Measurements from ENCODE around the gene HES2. TPM values are rescaled to one million over a fixed set of nuclear protein-coding genes. Genes with fewer than 3 reads are reported as not detected.
"Not testable (repeated sequence)": the region's sequence is repeated elsewhere in the genome, so short reads cannot be mapped to it uniquely, and the experiment has no call there.

HES2 gene
- total RNA-seq, 1 donor from 2014 or later = not detected

GRCh38 chr1:6440198-6441126, 20.7 kb upstream of the HES2 start:
- no peak for DNase-seq (ENCODE audit: missing footprints)
- ATAC-seq = no peak
- intact Hi-C loops (cut with DNase I) = no loop called here

DNA sequence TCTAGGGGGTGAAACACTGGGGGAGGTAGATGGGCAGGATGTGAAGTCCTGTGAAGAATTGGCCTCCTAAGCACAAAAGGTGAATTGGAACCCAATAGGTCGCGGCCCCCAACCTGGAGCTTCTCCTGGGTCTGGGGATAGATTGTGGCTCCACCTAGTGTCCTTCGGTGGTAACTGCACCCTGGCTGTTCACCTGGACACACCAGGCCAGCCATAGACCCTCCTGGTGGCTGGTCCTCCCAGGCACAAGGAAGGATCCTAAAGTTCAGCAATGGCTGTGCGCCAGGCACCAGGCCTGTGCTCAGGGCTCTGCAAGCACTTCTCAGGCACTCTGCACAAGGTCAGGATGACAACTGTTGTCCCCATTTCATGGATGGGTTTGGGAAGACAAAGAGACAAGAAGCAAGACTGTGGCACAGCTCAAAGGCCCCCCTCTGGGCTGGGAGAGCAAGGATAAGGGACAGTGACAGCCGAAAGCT, 18.4 kb upstream of the HES2 start:
- intact Hi-C loops (cut with DNase I) = no loop called here
- peak; percentile 55 for ATAC-seq
- DNase-seq (ENCODE audit: missing footprints) = no peak

DNA sequence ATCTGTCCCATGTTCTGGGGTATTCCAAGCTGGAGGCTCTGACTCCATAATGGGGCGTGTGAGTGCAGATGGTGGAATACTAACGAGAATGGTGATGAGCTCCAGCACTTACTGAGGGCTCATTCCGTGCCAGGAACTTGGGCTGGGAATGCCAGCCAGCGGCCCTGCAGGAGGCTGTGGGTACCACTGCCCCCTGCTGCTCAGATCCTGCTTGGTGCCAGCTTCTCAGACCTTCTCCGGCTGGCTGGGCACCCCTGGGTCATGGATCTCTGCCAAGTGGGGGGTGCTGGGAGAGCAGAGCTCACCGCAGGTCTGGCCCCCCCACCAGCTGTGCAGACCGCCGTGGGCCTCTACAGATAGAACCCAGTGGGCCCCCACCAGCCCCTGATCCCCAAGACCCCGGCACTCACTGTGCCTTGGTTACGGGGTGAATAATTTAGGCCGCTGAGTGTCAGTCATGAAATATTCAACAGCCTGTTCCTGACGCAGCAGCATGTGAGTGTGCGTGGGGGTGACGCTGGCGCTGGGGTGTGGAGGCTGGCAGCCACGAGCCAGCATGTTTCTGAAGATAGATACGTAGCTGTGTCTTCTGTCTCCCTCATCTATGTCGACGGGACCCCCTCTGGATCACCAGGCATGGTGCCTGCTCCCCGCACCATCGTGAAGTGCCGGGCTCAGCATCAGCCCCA, 17.4 kb upstream of the HES2 start:
- peak; percentile 21 for ATAC-seq
- intact Hi-C loops (cut with DNase I) = not testable (repeated sequence)

DNA sequence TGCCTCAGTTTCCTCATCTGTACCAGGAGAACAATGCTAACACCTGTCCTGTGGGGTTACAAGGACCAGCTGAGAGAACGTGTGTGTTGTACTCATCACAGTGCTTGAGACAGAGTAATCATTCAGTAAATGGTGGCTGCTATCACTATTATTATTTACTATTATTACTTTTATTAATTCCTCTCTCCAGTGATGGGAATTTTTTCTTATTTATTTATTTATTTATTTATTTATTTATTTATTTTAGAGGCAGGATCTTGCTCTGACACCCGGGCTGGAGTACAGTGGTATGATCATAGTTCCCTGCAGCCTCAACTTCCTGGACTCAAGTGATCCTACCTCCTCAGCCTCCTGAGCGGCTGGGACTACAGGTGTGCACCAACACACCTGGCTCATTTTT, 16.6 kb upstream of the HES2 start:
- DNase-seq (ENCODE audit: missing footprints); ATAC-seq; intact Hi-C loops (cut with DNase I): not testable (repeated sequence)

More for the DNA sequence above, 17.4 kb upstream of the HES2 start:
- not testable (repeated sequence) for DNase-seq (ENCODE audit: missing footprints)

DNA sequence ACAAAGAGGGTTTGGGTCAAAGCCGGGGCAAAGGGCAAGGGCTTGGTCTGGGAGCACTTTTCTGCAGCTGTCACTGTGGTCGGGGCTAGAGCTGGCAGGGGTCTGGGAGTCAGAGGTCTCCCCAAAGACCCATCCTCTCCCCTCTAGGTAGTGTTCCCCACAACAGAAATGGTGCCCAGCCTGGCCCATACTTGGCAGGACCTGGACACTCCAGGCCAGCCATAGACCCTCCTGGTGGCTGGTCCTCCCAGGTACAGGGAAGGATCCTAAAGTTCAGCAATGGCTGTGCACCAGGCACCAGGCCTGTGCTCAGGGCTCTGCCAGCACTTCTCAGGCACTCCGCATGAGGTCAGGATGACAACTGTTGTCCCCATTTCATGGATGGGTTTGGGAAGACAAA, 15.8 kb upstream of the HES2 start:
- ATAC-seq (no peak), DNase-seq (ENCODE audit: missing footprints) (no peak)
- intact Hi-C loops (cut with DNase I) = no loop called here

DNA sequence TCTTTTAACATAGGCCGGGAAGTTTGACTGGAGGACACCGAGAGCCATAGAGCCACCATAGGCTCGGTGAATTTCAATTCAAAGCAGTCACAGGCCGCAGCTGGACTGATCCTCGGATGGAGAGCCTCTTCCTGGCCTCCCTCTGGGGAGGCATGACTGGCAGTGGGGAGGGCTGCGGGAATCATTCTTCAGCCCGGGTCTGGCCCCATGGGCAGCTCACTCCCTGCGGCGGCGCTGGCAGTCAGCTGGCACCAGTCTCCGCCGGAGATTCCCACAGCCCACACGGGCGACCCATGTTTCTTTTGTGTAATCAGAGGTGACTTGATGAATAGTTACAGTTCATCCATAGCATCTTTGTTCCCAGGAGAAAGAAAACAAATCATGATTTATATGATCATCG, 15.4 kb upstream of the HES2 start:
- DNase-seq (ENCODE audit: missing footprints) (no peak), ATAC-seq (no peak)
- intact Hi-C loops (cut with DNase I) = no loop called here

- intact Hi-C loops (cut with DNase I) = no loop called here
- ATAC-seq (no peak), DNase-seq (ENCODE audit: missing footprints) (no peak)
These were observed 14.5 kb upstream of the HES2 start for GRCh38 chr1:6434186-6434585.

- ATAC-seq; DNase-seq (ENCODE audit: missing footprints); intact Hi-C loops (cut with DNase I): not testable (repeated sequence)
These were observed 12.2 kb upstream of the HES2 start for GRCh38 chr1:6431645-6432579.

DNA sequence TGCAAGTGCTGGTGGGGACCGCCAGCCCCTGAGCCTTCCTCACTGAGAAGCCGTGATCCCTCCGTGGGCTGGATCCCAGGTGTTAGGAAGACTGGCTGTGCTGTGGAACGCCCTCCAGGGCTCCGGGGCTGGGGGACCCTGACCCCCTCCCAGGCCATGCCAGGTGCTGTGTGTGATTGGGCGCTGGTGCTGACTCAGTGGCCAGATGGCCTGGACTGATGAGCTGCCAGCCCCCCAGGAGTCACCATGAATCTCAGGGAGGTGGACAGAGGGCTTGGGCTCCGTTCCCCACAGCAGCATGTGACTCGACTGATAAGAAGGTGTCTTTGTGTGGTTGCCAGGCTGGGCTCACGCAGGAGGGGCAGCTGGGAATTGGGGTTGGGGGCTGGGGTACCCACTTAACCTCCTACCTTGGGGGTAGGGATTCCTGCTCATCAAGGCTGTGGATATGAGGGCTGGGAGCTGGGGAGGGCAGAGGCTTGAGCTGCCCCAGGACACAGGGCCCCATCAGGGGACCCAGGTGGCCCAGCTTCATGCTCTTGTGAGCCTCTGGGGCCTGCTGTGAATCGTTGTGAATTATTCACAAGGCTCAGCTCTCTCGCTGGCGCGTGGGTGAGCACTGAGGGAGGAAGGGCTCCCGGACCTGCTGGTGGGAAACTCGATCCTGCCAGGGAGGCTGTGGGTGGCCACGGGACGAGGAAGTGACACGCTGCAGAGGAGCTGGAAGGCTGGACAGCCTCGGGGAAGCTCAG, 10.1 kb upstream of the HES2 start:
- ATAC-seq; intact Hi-C loops (cut with DNase I); DNase-seq (ENCODE audit: missing footprints): not testable (repeated sequence)

DNA sequence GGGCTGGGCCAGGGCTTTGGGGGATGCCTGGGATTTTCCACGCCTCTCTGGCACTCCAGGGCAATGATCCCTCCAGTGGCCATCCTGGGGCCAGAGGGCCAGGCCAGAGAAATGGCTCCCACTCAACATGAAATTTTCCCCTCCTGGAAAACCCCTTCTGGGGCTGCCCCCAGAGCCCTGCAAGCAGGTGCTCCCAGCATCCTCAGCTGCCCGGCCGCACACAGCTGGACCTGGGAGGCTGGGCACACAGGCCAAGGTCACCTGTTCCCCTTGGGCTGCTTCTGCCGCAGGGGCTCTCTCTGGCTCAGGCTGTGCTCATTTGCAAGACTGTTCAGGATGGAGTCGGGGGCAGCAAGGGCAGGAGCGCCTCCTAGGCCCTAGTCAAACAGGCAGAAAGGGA, 8.7 kb upstream of the HES2 start:
- ATAC-seq; DNase-seq (ENCODE audit: missing footprints); intact Hi-C loops (cut with DNase I): not testable (repeated sequence)

- ATAC-seq = no peak
- no peak for DNase-seq (ENCODE audit: missing footprints)
- intact Hi-C loops (cut with DNase I) = no loop called here
These were observed 8.0 kb upstream of the HES2 start for GRCh38 chr1:6427441-6428390.

DNA sequence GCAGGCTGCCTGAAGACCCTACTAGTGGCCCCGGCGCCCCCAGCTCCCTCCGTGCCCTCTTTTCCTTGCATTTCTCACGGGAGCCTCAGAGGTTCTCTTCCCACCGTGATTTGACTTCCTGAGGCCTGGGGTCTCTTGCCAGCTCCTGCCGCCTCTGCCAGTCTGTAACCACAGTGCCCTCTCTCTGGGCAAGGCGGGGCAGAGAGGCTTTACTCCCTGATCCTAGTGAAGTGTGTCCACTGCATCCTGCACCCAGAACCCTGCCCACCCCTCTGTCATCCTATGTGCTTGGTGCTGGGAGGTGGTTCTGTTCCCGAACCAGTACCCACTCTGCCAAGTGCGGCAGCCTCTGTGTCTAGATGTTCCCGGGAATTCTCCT, 7.2 kb upstream of the HES2 start:
- ATAC-seq = no peak
- intact Hi-C loops (cut with DNase I) = no loop called here

DNA sequence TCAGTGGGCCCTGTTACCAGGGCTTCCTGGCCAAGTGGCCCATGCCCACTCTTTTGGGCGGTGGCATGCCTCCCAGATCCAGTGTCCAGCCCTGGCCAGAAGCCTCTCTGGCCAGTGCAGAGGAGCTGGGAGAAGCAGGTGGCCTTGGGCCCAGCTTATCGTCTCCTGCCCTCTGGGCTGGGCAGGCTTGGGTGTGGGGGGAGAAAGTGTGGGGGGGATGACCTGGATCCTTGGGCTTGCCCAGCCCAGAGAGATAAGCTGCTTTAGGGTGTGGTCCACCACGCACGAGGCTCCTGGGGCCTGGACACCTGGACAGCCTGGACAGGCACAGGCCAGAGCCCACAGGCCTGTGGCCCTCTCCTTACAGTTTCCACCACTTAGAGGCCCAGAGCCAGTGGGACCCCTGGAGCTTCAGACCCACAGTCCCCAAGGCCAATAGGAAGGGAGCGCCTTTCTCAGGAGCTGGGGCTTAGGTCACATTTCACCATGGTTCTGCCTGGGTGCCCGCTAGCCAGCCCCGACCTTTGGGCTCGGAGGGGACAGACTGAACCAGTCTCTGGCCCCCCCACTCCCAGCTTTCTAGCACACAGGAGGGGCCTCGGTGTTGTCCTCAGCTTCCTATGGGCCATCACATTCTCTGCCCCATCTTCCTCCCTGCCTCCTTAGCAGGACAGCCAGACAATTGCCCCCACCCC, 6.7 kb upstream of the HES2 start:
- DNase-seq (ENCODE audit: missing footprints) (no peak), ATAC-seq (no peak)
- intact Hi-C loops (cut with DNase I) = no loop called here

More for the DNA sequence above, 7.2 kb upstream of the HES2 start:
- no peak for DNase-seq (ENCODE audit: missing footprints)

DNA sequence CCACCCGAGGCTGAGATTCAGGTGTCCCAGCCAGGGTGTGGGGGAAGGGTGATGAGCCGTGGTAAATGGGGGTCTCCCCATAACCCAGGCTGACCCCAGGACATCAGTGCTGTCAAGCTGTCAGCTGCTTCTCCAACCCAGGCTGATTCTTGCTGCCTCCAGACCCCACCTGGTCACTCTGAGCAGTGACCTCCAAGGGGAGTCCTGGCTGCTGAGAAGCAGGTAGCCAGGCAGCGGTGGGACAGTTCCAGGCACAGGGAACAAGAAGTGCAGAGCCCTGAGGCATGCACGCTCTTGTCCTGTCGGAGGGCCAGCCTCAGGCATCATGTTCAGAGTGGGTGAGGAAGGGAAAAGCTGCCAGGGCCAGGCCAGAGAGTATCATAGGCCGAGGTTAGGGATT, 5.9 kb upstream of the HES2 start:
- DNase-seq (ENCODE audit: missing footprints) (no peak), ATAC-seq (no peak)
- intact Hi-C loops (cut with DNase I) = no loop called here

- intact Hi-C loops (cut with DNase I) = no loop called here
- ATAC-seq (no peak), DNase-seq (ENCODE audit: missing footprints) (no peak)
These were observed 5.2 kb upstream of the HES2 start, which contains the start of gene ESPN for GRCh38 chr1:6424619-6425593. Gene ESPN (plus strand): TSS chr1:6424776. CDS start chr1:6424956, 180 bp downstream.
